Activated T-cell treated with anti-CD3 and anti-CD28 coated beads for 1 hour (primary cell): ENCODE measurements around the gene PRMT1.

Source experiments
- DNase-seq: peaks from one replicate; pipeline ENCODE4 v3.0.0-alpha.2; 2020; ENCODE audit warnings: low read depth

PRMT1 gene

GRCh38 chr19:49727217-49728030 lies 50.4 kb downstream of the PRMT1 start:
- DNase-seq, result no peak

- DNase-seq, result no peak
Measured at GRCh38 chr19:49730166-49730565, 53.1 kb downstream of the PRMT1 start.
